IPS-18c (cell line): ENCODE measurements around the gene RAB33B.
"Not testable (repeated sequence)": the region's sequence is repeated elsewhere in the genome, so short reads cannot be mapped to it uniquely, and the experiment has no call there.

Experiments used
- H3K4me3 ChIP-seq: 2 replicates; pipeline ENCODE4 v1.7.0; 2013; ENCODE audit warnings: low read depth, mild to moderate bottlenecking, low read length, moderate library complexity; ENCODE audit not compliant: insufficient read depth
- H3K9me3 ChIP-seq: one replicate; pipeline ENCODE4 v1.6.1; 2013; ENCODE audit warnings: mild to moderate bottlenecking, low read length, moderate library complexity; ENCODE audit not compliant: control insufficient read depth, insufficient read depth

RAB33B gene

GRCh38 chr4:139457318-139457717 is 3.4 kb downstream of the RAB33B start:
- Histone ChIP-seq H3K4me3 (no peak overlapping the region), H3K9me3 (no peaks in the 10 kb centered on the region)

- H3K9me3 ChIP-seq: no peaks in the 10 kb centered on the region
- H3K4me3 ChIP-seq: no peak overlapping the region
These were observed 4.6 kb downstream of the RAB33B start for GRCh38 chr4:139458543-139458942.

- H3K4me3 ChIP-seq: no peak overlapping the region
- H3K9me3 ChIP-seq: no peaks in the 10 kb centered on the region
These were observed 5.1 kb downstream of the RAB33B start for GRCh38 chr4:139458999-139459398.

- Histone ChIP-seq H3K9me3 (no peaks in the 10 kb centered on the region), H3K4me3 (no peak overlapping the region)
These were observed 6.6 kb downstream of the RAB33B start for GRCh38 chr4:139460565-139460964.

GRCh38 chr4:139461022-139461628 is 7.2 kb downstream of the RAB33B start:
- no peak overlapping the region for H3K4me3 ChIP-seq
- H3K9me3 ChIP-seq: no peaks in the 10 kb centered on the region

- H3K9me3 ChIP-seq, H3K4me3 ChIP-seq: not testable (repeated sequence)
These were observed 10.6 kb downstream of the RAB33B start for GRCh38 chr4:139464512-139464911.

- no peaks in the 10 kb centered on the region for H3K9me3 ChIP-seq
- no peak overlapping the region for H3K4me3 ChIP-seq
These were observed 12.0 kb downstream of the RAB33B start for GRCh38 chr4:139465922-139466321.

GRCh38 chr4:139468756-139469155 is 14.8 kb downstream of the RAB33B start:
- H3K4me3 ChIP-seq, H3K9me3 ChIP-seq: not testable (repeated sequence)

GRCh38 chr4:139469216-139469615 is 15.3 kb downstream of the RAB33B start:
- H3K9me3 ChIP-seq: no peaks in the 10 kb centered on the region
- no peak overlapping the region for H3K4me3 ChIP-seq

- Histone ChIP-seq H3K4me3 (no peak overlapping the region), H3K9me3 (no peaks in the 10 kb centered on the region)
These were observed 15.9 kb downstream of the RAB33B start for GRCh38 chr4:139469869-139470268.

GRCh38 chr4:139470295-139470694 is 16.4 kb downstream of the RAB33B start:
- no peaks in the 10 kb centered on the region for H3K9me3 ChIP-seq
- H3K4me3 ChIP-seq: no peak overlapping the region

GRCh38 chr4:139470997-139471665 is 17.2 kb downstream of the RAB33B start:
- Histone ChIP-seq H3K4me3 (no peak overlapping the region), H3K9me3 (no peaks in the 10 kb centered on the region)

- Histone ChIP-seq H3K9me3 (no peaks in the 10 kb centered on the region), H3K4me3 (no peak overlapping the region)
These were observed 18.9 kb downstream of the RAB33B start for GRCh38 chr4:139472852-139473251.

- H3K9me3 ChIP-seq: no peaks in the 10 kb centered on the region
- H3K4me3 ChIP-seq: no peak overlapping the region
These were observed 22.4 kb downstream of the RAB33B start for GRCh38 chr4:139476363-139476762.

- no peaks in the 10 kb centered on the region for H3K9me3 ChIP-seq
- no peak overlapping the region for H3K4me3 ChIP-seq
These were observed 27.5 kb downstream of the RAB33B start for GRCh38 chr4:139481465-139481864.

GRCh38 chr4:139483000-139483399 is 29.1 kb downstream of the RAB33B start:
- no peaks in the 10 kb centered on the region for H3K9me3 ChIP-seq
- H3K4me3 ChIP-seq: no peak overlapping the region

GRCh38 chr4:139484783-139485311 is 30.9 kb downstream of the RAB33B start:
- H3K4me3 ChIP-seq: no peak overlapping the region
- H3K9me3 ChIP-seq: no peaks in the 10 kb centered on the region

GRCh38 chr4:139488442-139488841 is 34.5 kb downstream of the RAB33B start:
- Histone ChIP-seq H3K9me3 (no peaks in the 10 kb centered on the region), H3K4me3 (no peak overlapping the region)

GRCh38 chr4:139489638-139490037 is 35.7 kb downstream of the RAB33B start:
- H3K9me3 ChIP-seq: no peaks in the 10 kb centered on the region

More at GRCh38 chr4:139489638-139490037, 35.7 kb downstream of the RAB33B start:
- H3K4me3 ChIP-seq: no peak overlapping the region
